ENCODE results near the gene PEX6.

The PEX6 gene

GRCh38 chr6:42936398-42936797 is 42.6 kb downstream of the PEX6 start:
- DNase-seq (ENCODE audit: low spot score in 2 of 2) = no peak
- no peak for ATAC-seq (replicated peaks; ENCODE audit: extremely low read depth, poor library complexity, severe bottlenecking)
- no peak overlapping the region for H3K27ac Mint-ChIP-seq (ENCODE audit: low read depth)
- H3K4me1 Mint-ChIP-seq = peaks cover 49% of the 10 kb centered on the region
- no peaks in the 10 kb centered on the region for H3K9me3 Mint-ChIP-seq
- no peaks in the 10 kb centered on the region for H3K27me3 Mint-ChIP-seq
- H3K4me3 Mint-ChIP-seq = no peak overlapping the region
- peaks cover 50% of the 10 kb centered on the region for H3K36me3 Mint-ChIP-seq (ENCODE audit: insufficient read depth)

- H3K9me3 Mint-ChIP-seq = no peaks in the 10 kb centered on the region
- peaks cover 59% of the 10 kb centered on the region for H3K4me1 Mint-ChIP-seq
- DNase-seq (ENCODE audit: low spot score in 2 of 2) (no peak), ATAC-seq (replicated peaks; ENCODE audit: extremely low read depth, poor library complexity, severe bottlenecking) (no peak)
- no peak overlapping the region for H3K27ac Mint-ChIP-seq (ENCODE audit: low read depth)
- H3K27me3 Mint-ChIP-seq = no peaks in the 10 kb centered on the region
- peaks cover 52% of the 10 kb centered on the region for H3K36me3 Mint-ChIP-seq (ENCODE audit: insufficient read depth)
- H3K4me3 Mint-ChIP-seq = no peak overlapping the region
Measured at GRCh38 chr6:42935322-42935721, 43.7 kb downstream of the PEX6 start.

- Mint-ChIP-seq H3K27ac (ENCODE audit: low read depth) (peak overlapping the region; percentile 99), H3K4me1 (peaks cover 65% of the 10 kb centered on the region), H3K4me3 (peak overlapping the region; percentile 29), H3K27me3 (no peaks in the 10 kb centered on the region), H3K9me3 (no peaks in the 10 kb centered on the region), H3K36me3 (ENCODE audit: insufficient read depth) (peaks cover 59% of the 10 kb centered on the region)
- ATAC-seq (replicated peaks; ENCODE audit: extremely low read depth, poor library complexity, severe bottlenecking) (no peak), DNase-seq (ENCODE audit: low spot score in 2 of 2) (no peak)
Measured at GRCh38 chr6:42933205-42933604, 45.8 kb downstream of the PEX6 start.

- H3K9me3 Mint-ChIP-seq = no peaks in the 10 kb centered on the region
- ATAC-seq (replicated peaks; ENCODE audit: extremely low read depth, poor library complexity, severe bottlenecking) = no peak
- peak overlapping the region; percentile 99 for H3K27ac Mint-ChIP-seq (ENCODE audit: low read depth)
- peak overlapping the region; percentile 97 for H3K4me3 Mint-ChIP-seq
- peaks cover 61% of the 10 kb centered on the region for H3K4me1 Mint-ChIP-seq
- no peaks in the 10 kb centered on the region for H3K27me3 Mint-ChIP-seq
- no peak for DNase-seq (ENCODE audit: low spot score in 2 of 2)
- peaks cover 55% of the 10 kb centered on the region for H3K36me3 Mint-ChIP-seq (ENCODE audit: insufficient read depth)
Measured at GRCh38 chr6:42932412-42932811, 46.6 kb downstream of the PEX6 start.

GRCh38 chr6:42929821-42930360 is 49.1 kb downstream of the PEX6 start:
- DNase-seq (ENCODE audit: low spot score in 2 of 2) = peak in 1 of 2 donors; percentile 45
- H3K36me3 Mint-ChIP-seq (ENCODE audit: insufficient read depth) = peaks cover 33% of the 10 kb centered on the region
- ATAC-seq (replicated peaks; ENCODE audit: extremely low read depth, poor library complexity, severe bottlenecking) = peak; percentile 24
- no peaks in the 10 kb centered on the region for H3K27me3 Mint-ChIP-seq
- H3K4me1 Mint-ChIP-seq = peaks cover 52% of the 10 kb centered on the region
- peak overlapping the region; percentile 99 for H3K27ac Mint-ChIP-seq (ENCODE audit: low read depth)
- H3K9me3 Mint-ChIP-seq = no peaks in the 10 kb centered on the region
- peak overlapping the region; percentile 97 for H3K4me3 Mint-ChIP-seq

GRCh38 chr6:42928986-42929820 is 49.8 kb downstream of the PEX6 start, which contains the start of gene CNPY3:
TSS of gene CNPY3 (plus strand) at chr6:42929480. CDS start at chr6:42929571, 91 bp downstream.
- DNase-seq (ENCODE audit: low spot score in 2 of 2) (peak; percentile 83 to 92), ATAC-seq (replicated peaks; ENCODE audit: extremely low read depth, poor library complexity, severe bottlenecking) (peak; percentile 86)
- Mint-ChIP-seq H3K4me3 (peak within 1 kb of the TSS; percentile 97), H3K4me1 (peaks cover 51% of the 10 kb centered on the region), H3K27me3 (no peaks in the 10 kb centered on the region), H3K36me3 (ENCODE audit: insufficient read depth) (peaks cover 29% of the 10 kb centered on the region), H3K9me3 (no peaks in the 10 kb centered on the region), H3K27ac (ENCODE audit: low read depth) (peak within 1 kb of the TSS; percentile 99)

- Mint-ChIP-seq H3K4me3 (no peak overlapping the region), H3K4me1 (peaks cover 15% of the 10 kb centered on the region), H3K27ac (ENCODE audit: low read depth) (no peak overlapping the region), H3K27me3 (no peaks in the 10 kb centered on the region), H3K9me3 (no peaks in the 10 kb centered on the region), H3K36me3 (ENCODE audit: insufficient read depth) (peaks cover 15% of the 10 kb centered on the region)
- DNase-seq (ENCODE audit: low spot score in 2 of 2) = no peak
- no peak for ATAC-seq (replicated peaks; ENCODE audit: extremely low read depth, poor library complexity, severe bottlenecking)
Measured at GRCh38 chr6:42925248-42925857, 53.6 kb downstream of the PEX6 start.

- DNase-seq (ENCODE audit: low spot score in 2 of 2) (no peak), ATAC-seq (replicated peaks; ENCODE audit: extremely low read depth, poor library complexity, severe bottlenecking) (no peak)
- H3K27me3 Mint-ChIP-seq = no peaks in the 10 kb centered on the region
- no peaks in the 10 kb centered on the region for H3K36me3 Mint-ChIP-seq (ENCODE audit: insufficient read depth)
- H3K4me3 Mint-ChIP-seq = no peak overlapping the region
- H3K9me3 Mint-ChIP-seq = no peaks in the 10 kb centered on the region
- no peak overlapping the region for H3K27ac Mint-ChIP-seq (ENCODE audit: low read depth)
- peaks cover 6% of the 10 kb centered on the region for H3K4me1 Mint-ChIP-seq
Measured at GRCh38 chr6:42923666-42924065, 55.3 kb downstream of the PEX6 start.

- H3K27me3 Mint-ChIP-seq = no peaks in the 10 kb centered on the region
- no peak overlapping the region for H3K4me3 Mint-ChIP-seq
- no peak for ATAC-seq (replicated peaks; ENCODE audit: extremely low read depth, poor library complexity, severe bottlenecking)
- H3K27ac Mint-ChIP-seq (ENCODE audit: low read depth) = no peak overlapping the region
- DNase-seq (ENCODE audit: low spot score in 2 of 2) = no peak
- no peaks in the 10 kb centered on the region for H3K9me3 Mint-ChIP-seq
- no peaks in the 10 kb centered on the region for H3K4me1 Mint-ChIP-seq
- no peaks in the 10 kb centered on the region for H3K36me3 Mint-ChIP-seq (ENCODE audit: insufficient read depth)
Measured at GRCh38 chr6:42921801-42922200, 57.2 kb downstream of the PEX6 start.

GRCh38 chr6:42916288-42916687 is 62.7 kb downstream of the PEX6 start:
- Mint-ChIP-seq H3K4me3 (no peak overlapping the region), H3K27ac (ENCODE audit: low read depth) (no peak overlapping the region), H3K27me3 (peaks cover 3% of the 10 kb centered on the region), H3K4me1 (no peaks in the 10 kb centered on the region), H3K36me3 (ENCODE audit: insufficient read depth) (peaks cover 2% of the 10 kb centered on the region), H3K9me3 (no peaks in the 10 kb centered on the region)
- no peak for DNase-seq (ENCODE audit: low spot score in 2 of 2)
- ATAC-seq (replicated peaks; ENCODE audit: extremely low read depth, poor library complexity, severe bottlenecking) = no peak

- no peak for ATAC-seq (replicated peaks; ENCODE audit: extremely low read depth, poor library complexity, severe bottlenecking)
Measured at GRCh38 chr6:42915732-42916131, 63.2 kb downstream of the PEX6 start, which contains the start of gene PTCRA. TSS of gene PTCRA (plus strand) at chr6:42916053. CDS start at chr6:42916070, 17 bp downstream.

GRCh38 chr6:42914546-42914945 is 64.4 kb downstream of the PEX6 start:
- H3K36me3 Mint-ChIP-seq (ENCODE audit: insufficient read depth) = peaks cover 2% of the 10 kb centered on the region
- H3K9me3 Mint-ChIP-seq = no peaks in the 10 kb centered on the region
- H3K4me3 Mint-ChIP-seq = no peak overlapping the region

More at GRCh38 chr6:42915732-42916131, 63.2 kb downstream of the PEX6 start, which contains the start of gene PTCRA:
- H3K36me3 Mint-ChIP-seq (ENCODE audit: insufficient read depth) = peaks cover 2% of the 10 kb centered on the region
- no peaks in the 10 kb centered on the region for H3K4me1 Mint-ChIP-seq
- peaks cover 8% of the 10 kb centered on the region for H3K27me3 Mint-ChIP-seq
- no peaks in the 10 kb centered on the region for H3K9me3 Mint-ChIP-seq
- no peak within 1 kb of the TSS for H3K4me3 Mint-ChIP-seq
- DNase-seq (ENCODE audit: low spot score in 2 of 2) = no peak
- no peak within 1 kb of the TSS for H3K27ac Mint-ChIP-seq (ENCODE audit: low read depth)

More at GRCh38 chr6:42914546-42914945, 64.4 kb downstream of the PEX6 start:
- H3K27ac Mint-ChIP-seq (ENCODE audit: low read depth) = no peak overlapping the region
- H3K4me1 Mint-ChIP-seq = no peaks in the 10 kb centered on the region
- DNase-seq (ENCODE audit: low spot score in 2 of 2) = no peak
- no peak for ATAC-seq (replicated peaks; ENCODE audit: extremely low read depth, poor library complexity, severe bottlenecking)
- peaks cover 8% of the 10 kb centered on the region for H3K27me3 Mint-ChIP-seq

Data from central memory CD8-positive, alpha-beta T cell (primary cell).